Activated CD4-positive, alpha-beta T cell treated with anti-CD3 and anti-CD28 coated beads, Interleukin-2, Interleukin-4, amounts not matched to agents 100 ng/mL and 50 ng/mL, durations not matched to agents 16 hours and 8 hours (primary cell): ENCODE data around the gene GATD1.
"Not testable (repeated sequence)": the region's sequence is repeated elsewhere in the genome, so short reads cannot be mapped to it uniquely, and the experiment has no call there.

ENCODE experiments used
- DNase-seq: peaks from one replicate; pipeline ENCODE4 v3.0.0-alpha.2; 2020; ENCODE audit warnings: low spot score

The GATD1 gene

DNA sequence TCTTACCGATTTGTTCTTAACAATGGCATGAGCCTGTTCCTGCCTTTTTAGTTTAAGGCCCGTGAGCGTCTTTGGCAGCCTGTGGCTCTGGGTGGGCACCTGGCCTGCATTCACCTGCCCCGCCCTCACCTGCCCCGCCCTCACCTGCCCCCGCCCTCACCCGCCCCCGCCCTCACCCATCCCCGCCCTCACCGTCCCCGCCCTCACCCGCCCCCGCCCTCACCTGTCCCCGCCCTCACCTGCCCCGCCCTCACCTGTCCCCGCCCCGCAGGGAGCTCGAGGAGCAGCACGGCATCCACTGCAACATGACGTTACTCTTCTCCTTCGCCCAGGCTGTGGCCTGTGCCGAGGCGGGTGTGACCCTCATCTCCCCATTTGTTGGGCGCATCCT lies 14.2 kb downstream of the GATD1 start:
- no peak for DNase-seq

- DNase-seq = no peak
Observed at GRCh38 chr11:762421-763072, 14.7 kb downstream of the GATD1 start.

- no peak for DNase-seq
Observed at GRCh38 chr11:761526-762108, 15.7 kb downstream of the GATD1 start.

DNA sequence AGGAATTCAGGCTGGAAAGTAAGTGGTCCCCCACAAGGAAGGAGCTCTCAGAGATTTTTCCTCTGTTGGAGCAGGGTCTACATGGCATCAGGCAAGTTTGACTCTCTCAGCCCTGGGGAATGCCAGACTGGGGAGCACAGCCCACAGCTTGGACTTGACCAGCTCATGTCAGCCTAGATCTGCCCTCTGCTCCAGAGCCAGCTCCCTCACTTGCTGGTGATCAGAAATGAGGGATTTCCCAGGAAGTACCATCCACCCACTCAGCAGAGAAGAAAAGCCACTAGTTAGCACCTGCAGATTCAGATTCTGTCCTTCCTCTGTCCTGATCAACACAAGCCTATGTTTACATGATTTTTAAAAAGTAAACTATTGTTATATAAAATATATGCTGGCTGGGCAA lies 17.1 kb downstream of the GATD1 start:
- DNase-seq = no peak

- no peak for DNase-seq
Observed at GRCh38 chr11:749731-750130, 27.6 kb downstream of the GATD1 start.

- no peak for DNase-seq
Observed at GRCh38 chr11:748007-748359, 29.3 kb downstream of the GATD1 start.

- peak; percentile 92 for DNase-seq
Observed at GRCh38 chr11:747158-748006, 29.9 kb downstream of the GATD1 start, which contains the start of gene TALDO1. Gene TALDO1, plus strand, starts transcription at chr11:747464. Its CDS starts 18 bp downstream, at chr11:747482.

GRCh38 chr11:746289-747157 lies 30.8 kb downstream of the GATD1 start:
- no peak for DNase-seq

GRCh38 chr11:745428-745827 lies 31.9 kb downstream of the GATD1 start:
- DNase-seq = no peak

GRCh38 chr11:742571-743201 lies 34.6 kb downstream of the GATD1 start:
- no peak for DNase-seq

DNA sequence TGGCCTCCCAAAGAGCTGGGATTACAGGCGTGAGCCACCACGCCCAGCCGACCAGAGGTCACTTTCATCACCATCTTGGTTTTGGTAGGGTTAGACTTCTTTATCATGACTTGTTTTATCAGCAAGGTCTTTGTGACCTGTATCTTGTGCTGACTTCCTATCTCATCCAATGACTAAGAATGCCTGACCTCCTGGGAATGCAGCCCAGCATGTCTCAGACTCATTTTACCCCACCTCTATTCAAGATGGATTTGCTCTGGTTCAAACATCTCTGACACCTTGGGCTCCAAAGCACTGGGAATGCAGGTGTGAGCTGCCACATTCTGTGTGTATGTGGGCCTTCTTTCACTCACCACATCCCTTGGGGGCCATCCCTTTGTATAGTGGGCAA lies 35.1 kb downstream of the GATD1 start:
- no peak for DNase-seq

- not testable (repeated sequence) for DNase-seq
Observed at GRCh38 chr11:737899-738298, 39.4 kb downstream of the GATD1 start.

- DNase-seq = no peak
Observed at GRCh38 chr11:737366-737765, 39.9 kb downstream of the GATD1 start.

GRCh38 chr11:734541-734940 lies 42.7 kb downstream of the GATD1 start:
- not testable (repeated sequence) for DNase-seq

DNA sequence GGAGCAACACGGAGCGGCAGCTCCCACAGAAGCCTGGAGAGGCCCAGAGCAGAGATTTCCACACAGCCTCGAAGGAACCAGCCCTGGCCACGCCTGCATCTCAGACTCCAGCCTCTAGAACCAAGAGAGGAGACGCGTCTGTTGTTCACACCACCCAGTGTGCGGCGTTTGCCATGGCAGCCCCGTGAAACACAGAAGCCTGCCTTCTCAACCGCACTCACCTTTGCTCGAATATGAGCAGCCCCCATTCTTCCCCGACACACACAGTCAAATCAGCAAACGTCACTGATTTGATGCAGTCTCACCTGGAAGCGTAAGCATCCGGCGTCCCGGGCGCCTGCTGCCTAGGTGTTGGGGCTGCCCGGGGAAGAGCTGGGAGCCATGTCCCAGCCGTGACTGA lies 44.2 kb downstream of the GATD1 start:
- DNase-seq = no peak

GRCh38 chr11:729492-730074 lies 47.7 kb downstream of the GATD1 start:
- DNase-seq = no peak

- DNase-seq = no peak
Observed at GRCh38 chr11:728901-729491, 48.3 kb downstream of the GATD1 start.

DNA sequence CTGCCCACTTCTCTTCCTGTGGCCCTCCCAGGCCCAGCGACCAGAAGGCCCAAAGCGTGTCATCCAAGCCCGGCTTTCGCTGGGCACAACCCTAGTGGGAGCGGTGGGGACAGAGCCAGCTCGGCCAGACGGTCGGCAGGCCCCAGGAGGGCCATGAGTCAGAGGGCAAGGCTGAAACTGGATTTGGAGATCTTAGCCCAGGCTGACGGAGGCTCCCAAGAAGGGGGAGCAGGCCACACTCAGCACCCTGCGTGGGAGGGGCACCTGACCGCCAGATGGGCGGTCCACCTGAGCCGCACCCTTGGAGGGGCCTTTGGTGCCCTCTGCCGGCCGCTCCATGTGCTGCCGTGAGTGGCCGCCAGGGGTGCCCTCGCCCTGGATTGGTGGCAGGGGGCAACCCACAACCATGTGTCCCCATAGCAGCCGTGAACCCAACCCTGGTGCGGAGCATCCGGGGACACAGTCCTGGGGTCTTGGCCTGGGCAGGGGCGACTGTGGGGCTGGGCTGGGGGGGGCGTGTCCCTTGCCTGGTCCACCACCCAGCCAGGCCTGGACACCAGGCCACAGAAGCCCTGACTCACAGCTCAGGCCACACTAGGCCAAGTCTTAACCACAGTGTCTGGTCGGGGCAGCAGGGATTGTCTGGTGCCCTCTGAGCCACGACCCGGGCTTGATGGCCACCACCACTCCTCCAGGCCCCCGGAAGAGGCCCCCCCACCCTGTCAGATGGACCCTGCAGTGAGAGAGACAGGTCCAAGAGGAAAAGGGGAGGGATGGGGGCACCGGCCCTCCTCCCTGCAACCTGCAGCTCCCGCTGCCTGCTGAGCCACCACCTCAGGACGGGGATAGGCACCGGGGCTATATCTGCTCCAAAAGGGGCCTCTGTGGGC lies 49.2 kb downstream of the GATD1 start:
- peak; percentile 78 for DNase-seq

DNA sequence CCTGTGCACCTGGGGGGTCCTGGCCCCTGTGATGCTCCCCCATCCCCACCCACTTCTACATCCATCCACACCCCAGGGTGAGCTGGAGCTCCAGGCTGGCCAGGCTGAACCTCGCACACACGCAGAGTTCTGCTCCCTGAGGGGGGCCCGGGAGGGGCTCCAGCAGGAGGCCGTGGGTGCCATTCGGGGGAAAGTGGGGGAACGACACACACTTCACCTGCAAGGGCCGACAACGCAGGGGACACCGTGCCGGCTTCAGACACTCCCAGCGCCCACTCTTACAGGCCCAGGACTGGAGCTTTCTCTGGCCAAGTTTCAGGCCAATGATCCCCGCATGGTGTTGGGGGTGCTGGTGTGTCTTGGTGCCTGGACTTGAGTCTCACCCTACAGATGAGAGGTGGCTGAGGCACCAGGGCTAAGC lies 50.0 kb downstream of the GATD1 start:
- no peak for DNase-seq
